GM19328 (cell line): ENCODE data around the gene EZH2.

Source experiments
- ATAC-seq: cut with Tn5 transposase; IDR thresholded peaks from one replicate; pipeline ENCODE4 v1.9.1; 2021; ENCODE audit warnings: mild to moderate bottlenecking, moderate library complexity; ENCODE audit not compliant: unreplicated experiment

EZH2 gene

DNA sequence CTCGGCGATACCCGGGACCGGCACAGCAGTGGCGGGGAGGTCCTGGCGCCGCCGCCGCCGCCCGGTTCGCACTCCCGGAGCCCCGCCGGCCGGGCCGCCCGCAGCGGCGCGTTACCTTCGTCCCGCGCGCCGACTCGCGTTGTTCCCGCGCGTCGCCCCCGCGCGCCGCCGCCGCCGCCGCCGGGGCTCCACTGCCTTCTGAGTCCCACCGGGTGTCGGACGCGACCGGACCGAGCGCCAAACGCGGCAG, at the start of gene EZH2:
Gene EZH2 (minus strand): TSS at position 243 of the 250 bp plus-strand sequence. CDS start 36,993 bp downstream, outside the sequence.
- ATAC-seq: peak; percentile 26

GRCh38 chr7:148931470-148931869, 47.4 kb upstream of the EZH2 start:
- no peak for ATAC-seq

DNA sequence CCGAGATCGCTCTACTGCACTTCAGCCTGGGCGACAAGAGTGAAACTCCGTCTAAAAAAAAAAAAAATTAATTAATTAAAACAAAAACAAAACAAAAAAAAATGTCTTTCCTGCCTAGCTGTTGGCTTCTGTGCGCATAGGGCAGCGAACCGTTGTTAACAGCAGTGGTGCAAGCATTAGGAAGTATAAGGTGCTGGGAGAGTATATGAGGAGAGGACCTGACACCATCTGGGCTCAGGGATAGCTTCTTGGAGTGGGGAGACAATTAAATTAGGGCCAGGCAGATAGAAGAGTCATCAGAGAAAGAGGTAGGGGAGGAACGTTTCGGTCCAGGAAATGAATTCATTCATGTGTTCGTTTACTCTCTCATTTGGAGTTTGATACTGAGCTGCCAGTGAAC, 46.2 kb upstream of the EZH2 start:
- ATAC-seq: no peak

DNA sequence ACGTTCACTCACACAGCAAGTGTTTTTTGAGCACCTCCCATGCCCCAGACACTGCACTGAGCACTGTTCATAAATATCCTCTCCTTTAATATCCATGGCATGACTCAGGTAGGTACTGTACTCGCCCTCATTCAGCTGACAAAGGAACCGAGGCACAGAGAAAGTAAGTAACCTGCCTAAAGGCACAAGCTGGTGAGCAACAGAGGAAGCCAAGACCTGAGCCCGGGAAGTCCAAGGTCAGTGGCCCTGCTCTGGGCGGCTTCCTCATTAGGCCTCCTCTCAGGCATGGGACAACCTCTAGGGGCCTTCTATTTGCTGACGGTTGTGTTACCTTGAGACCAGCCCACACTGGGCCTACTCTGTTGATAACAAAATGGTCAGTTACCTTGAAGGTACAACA, 45.1 kb upstream of the EZH2 start:
- no peak for ATAC-seq

GRCh38 chr7:148927123-148928045, 43.3 kb upstream of the EZH2 start:
- no peak for ATAC-seq

- ATAC-seq: no peak
Observed at GRCh38 chr7:148925836-148926235, 41.7 kb upstream of the EZH2 start.

DNA sequence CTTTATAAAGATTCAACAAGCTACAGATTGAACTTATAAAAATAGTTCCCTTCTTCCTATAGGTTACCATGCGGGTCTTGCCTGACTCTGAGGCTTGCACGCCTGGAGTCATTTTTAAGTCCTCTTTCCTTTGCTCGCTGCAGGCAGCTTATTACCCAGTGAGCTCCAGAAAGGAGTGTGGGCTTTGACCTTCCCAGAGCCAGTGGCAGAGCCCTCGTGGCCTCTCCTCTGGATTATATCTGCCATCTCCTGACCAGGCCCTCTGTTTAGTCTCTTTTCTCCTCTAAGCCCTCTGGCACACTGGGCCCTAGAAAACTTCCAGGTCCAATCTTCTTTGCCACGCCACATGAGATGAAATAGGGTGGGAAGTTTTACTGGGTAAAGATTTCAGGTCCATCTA, 39.9 kb upstream of the EZH2 start:
- no peak for ATAC-seq

DNA sequence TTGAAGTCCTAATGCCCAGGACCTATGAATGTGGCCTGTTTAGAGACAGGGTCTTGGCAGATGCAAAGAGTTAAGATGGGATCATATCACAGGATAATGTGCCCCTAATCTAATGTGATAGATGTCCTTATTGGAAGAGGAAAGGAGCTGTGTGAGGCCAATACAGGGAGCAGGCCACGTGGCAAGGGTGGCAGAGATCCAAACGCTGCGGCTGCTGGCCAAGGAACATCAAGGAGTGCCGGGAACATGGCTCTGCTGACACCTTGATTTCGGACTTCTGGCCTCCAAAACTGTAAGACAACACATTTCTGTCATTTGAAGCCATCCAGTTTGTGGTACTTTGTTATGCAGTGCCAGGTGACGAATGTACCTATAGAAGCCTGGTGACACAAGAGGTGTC, 37.7 kb upstream of the EZH2 start:
- ATAC-seq: no peak

DNA sequence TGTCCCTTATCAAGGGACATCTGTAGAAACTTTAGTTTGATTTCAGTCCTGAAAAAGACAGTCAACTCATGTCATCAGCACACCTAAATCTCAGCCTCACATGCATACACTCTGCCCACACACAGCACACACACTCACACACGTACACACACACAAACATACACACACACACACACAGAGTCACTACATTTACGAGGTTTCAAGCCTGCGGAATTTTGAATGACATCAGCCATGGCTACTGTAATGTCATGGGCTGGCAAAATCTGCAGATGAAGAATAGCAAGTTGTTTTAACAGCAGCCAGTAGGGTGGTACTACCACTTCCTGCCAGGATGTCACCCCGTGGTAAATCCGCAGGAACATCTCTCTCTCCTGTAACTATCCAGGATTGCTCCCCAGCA, 37.1 kb upstream of the EZH2 start:
- ATAC-seq: no peak

- ATAC-seq: no peak
Observed at GRCh38 chr7:148919859-148920258, 35.8 kb upstream of the EZH2 start.

DNA sequence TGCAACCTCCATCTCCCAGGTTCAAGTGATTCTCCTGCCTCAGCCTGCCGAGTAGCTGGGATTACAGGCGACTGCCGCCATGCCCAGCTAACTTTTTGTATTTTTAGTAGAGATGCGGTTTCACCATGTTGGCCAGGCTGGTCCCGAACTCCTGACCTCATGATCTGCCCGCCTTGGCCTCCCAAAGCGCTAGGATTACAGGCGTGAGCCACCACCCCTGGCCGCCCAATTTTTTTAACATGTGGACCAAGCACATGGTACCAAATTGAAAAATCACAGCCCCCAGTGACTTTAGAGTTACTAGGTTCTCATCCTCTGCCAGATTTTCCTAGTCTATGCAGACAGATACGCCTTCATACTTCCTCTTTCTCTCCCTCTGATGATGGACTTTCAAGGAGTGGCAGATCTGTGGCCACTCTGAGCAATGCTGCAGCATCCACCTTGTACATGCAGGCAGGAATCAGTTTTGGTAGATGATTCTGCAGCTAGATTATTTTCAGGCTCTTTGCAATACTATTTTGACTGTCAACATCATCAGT, 34.0 kb upstream of the EZH2 start:
- ATAC-seq: no peak

GRCh38 chr7:148916186-148916585, 32.1 kb upstream of the EZH2 start:
- no peak for ATAC-seq

GRCh38 chr7:148915211-148915610, 31.1 kb upstream of the EZH2 start:
- ATAC-seq: no peak

GRCh38 chr7:148914208-148914777, 30.2 kb upstream of the EZH2 start:
- peak; percentile 47 for ATAC-seq

GRCh38 chr7:148912758-148913541, 28.9 kb upstream of the EZH2 start:
- no peak for ATAC-seq

DNA sequence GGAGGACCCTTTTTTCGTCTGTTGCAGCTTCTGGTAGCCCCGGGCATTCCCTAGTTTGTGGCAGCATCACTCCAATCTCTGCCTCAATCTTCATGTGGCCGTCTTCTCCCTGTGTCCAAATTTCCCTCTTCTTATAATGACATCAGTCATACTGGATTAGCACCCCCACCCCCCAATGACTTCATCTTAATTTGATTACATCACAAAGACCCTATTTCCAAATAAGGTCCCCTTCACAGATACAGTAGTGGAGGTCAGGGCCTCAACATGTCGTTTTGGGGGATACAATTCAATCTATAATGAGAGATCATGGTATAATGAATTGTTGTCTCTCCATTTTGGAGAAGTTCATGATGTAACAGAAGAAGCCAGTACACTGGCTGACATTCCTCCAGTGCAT, 28.1 kb upstream of the EZH2 start:
- ATAC-seq: no peak

- ATAC-seq: no peak
Observed at GRCh38 chr7:148911626-148912025, 27.5 kb upstream of the EZH2 start.

- ATAC-seq: no peak
Observed at GRCh38 chr7:148909568-148909967, 25.5 kb upstream of the EZH2 start.

DNA sequence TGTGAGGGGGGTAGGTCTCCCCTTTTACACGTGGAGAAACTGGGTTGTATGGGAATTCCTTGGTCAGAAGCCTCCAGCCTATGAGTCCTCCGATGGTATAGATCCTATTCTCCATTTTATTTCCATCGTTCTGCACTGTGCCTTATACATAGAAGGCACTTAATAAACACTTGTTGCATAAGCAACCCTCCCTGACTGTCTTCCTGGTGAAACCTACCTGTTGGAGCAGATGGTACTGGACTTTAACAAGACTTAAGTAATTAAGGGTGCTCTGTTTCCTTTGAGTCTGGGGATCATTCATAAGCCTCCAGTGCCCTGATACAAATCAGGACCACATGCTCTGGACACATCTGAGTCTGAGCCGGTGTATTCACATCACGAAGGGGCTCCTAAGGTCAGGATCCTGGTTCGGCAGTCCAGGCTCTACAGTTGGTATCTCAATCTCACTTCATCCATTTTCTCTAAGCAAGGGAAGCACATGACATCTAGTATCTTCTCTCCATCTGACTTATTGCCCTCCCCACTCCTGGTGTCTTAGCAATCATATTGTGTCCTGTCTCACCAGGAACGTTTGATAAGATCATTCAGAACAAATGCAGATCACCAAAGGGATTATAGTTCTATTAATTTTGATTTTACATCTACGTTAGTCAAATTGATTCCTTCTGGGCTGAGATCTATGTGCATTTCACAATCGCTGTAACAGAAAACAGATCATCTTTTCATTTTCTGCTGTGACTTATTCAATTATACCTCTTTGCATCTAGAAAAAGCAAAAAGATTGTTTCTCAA, 22.8 kb upstream of the EZH2 start:
- no peak for ATAC-seq

DNA sequence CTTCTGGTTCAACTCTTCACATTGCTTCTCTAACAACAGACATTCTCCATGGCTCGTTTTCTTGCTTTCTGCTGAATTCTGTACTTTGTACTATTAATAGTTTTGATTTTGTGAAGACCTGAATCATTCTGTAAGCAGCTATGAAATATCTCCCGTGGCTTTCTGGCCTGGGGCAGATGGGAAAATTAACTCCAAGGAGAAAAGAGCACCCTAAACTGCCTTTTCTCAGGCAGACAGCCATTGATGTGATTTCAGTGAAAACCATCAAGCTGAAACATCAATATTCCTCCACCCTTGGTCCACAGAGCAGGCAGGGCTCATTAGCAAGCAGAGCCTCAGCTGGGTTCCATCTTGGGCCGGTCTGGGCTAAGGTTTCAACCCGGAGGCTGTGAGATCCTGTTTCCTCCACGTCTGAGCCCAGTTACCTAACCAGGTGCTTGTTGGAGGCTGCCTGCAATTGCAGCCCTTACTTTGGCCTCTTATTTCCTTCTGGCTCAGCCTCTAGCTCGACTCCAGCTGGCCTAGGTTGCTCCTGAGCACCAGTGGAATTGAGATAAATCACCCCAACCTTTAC, 21.1 kb upstream of the EZH2 start:
- ATAC-seq: no peak

GRCh38 chr7:148903504-148903903, 19.4 kb upstream of the EZH2 start:
- ATAC-seq: no peak
